ENCODE data around the gene NFIA.

The NFIA gene

DNA sequence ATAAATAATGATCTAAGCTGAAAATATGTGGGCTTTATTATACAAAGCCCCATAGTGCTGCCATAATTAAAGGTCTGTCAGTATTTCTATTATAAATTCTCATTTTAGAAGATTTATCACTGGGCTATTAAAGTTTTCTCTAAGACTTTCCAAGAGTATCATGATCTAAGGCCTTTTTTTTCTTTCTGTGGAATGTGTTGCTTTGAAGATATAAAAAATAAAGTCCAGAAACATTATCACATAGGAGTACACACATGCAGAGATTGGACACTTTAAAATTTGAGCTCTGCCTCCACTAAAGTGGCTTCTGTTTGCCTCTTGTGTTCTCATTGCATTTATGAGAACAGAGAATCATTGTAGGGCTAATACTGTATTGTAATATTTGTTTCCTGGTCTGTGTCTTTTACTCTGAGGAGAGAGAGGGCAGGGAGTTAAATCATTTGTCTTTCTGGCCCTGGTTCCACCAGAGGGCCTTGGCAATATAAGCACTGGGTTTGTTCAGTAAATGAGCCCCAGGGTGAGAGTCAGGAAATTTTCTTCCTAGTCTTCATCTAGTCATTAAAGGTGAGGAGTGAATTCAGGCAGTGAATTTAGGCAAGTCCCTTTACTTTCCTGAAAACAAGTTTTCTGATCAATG lies 70.2 kb downstream of the NFIA start:
- DNase-seq (ENCODE audit: low read depth): no peak

DNA sequence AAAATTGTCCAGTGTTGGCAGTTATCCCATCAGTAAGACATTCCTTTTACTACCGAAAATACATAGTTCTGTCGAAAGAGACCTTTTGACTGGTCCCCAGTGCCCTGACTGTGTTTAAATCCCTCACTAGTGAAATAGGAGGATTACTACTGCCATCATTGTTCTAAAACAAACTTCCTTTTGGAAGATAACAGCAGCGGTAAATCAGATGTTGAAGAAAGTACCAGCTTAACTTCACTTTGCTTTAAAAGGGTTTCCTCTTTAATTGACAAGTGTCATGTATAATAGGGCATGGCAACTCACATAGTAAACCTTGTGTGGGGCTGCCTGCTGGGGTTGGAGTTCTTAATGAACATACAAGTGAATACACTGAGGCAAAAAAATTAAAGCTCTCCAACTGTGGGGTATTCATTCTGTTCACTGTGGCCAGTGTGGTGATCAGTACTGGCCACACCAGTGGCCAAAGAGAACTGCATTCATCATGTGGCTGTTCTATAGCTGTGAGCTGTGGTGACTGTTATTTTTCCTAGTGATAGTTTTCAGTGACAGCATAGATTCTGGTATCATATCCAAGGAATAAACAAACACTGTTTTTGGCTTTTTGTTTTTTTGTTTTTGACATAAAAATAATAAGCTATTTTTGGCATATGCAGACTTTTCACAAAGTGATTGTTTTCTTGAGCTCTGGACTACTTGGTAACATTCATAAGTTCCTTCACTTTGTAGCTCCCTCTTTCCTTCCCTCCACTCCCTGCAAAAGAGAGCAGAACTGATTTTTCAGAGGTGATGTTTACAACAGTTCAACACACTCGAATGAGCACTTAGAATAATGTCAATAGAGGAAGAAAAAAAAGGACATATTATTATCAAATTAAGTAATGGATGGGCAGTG lies 74.5 kb downstream of the NFIA start:
- no peak for DNase-seq (ENCODE audit: low read depth)

DNA sequence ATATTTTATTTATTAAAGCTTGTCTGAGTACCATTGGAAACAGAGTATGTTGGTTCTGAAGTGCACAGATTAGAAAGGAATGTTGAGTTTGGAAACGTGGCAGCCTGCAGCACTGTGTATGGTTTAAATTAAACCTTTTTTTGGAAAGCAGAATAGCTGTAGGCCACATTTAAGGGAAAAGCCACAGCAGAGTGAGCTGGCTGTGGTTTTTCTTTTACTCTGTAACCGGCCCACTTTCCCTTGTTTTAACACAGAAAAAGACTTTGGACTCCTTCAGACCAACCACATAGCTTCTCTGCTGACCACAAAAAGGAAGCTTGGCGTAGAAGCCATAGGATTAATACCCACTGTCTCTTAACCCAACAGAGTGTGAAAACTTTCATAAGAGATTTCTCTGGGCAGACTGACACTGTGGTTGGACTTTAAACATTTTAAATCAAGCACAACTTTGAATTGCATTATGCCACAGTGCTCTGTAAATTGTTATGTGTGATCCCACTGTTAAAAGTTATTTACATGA lies 75.2 kb downstream of the NFIA start:
- no peak for DNase-seq (ENCODE audit: low read depth)

DNA sequence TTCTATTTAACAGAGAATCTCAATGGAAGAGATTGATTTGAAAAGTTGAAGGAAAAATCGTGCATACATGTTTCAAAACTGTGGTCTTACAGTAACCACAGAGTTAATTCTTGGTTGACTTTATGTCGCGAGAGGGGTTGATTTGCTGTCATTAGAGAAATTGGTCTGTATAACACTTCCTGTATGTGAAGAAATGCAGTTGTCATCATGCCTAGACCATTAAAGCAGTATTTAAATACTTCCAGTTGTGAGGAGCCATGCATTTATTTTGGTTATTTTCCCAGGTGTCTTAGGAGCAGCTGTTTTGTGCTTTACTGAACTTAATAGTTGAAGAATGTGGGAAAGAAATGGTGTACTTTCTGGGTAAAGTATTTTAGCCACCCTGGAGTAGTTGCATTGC lies 76.2 kb downstream of the NFIA start:
- no peak for DNase-seq (ENCODE audit: low read depth)

DNA sequence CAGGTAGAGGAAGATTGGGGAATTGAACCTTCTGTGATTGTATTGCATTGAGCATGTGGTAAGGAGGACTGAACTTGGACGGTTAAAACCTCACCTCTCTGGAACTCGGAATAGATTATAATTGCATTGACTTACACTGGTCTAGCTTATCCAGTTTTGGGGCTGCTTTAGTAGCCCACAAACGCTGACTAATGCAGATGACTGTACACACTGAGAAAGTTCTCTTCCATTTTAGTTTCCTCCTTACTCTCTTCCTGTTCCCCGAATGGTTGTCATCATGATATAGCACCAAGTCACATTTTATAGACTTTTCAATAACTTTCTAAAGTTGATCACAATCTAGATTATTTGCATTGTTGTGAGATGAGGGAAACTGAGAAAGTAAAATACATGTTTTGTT lies 78.2 kb downstream of the NFIA start:
- DNase-seq (ENCODE audit: low read depth): no peak

DNA sequence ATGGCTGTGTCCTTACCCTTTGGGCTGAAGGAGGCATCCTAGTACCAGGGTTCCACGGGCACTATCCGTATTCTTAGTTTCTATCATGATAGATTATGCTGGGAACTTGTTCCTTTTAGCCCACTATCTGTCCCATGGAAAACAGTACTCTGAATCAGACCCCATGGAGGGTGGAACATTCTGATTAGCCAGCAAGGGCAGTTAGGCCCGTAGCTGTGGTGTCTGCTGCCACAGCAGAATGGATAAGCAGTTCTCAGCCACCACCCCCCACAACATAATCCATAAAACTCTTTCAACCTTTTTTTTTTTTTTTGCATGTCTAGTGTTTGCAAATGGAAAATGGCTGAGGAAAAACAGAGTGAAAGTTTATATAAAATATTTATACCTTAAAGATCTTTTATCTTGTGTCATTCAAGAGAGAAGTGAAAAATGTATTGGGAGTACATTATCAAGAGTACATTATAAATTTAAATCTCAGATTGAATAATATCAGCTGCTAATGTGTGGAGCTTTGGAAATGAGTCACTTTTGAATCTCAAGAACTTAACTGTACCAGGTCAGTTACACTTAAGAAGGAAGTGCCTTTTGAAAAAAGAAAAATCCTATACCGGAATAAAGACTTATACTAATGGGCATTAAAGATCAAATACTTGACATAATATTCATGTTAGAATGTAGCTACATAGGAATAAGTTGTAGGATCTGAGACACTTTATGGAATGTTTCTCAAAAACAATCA lies 80.3 kb downstream of the NFIA start:
- DNase-seq (ENCODE audit: low read depth): no peak

DNA sequence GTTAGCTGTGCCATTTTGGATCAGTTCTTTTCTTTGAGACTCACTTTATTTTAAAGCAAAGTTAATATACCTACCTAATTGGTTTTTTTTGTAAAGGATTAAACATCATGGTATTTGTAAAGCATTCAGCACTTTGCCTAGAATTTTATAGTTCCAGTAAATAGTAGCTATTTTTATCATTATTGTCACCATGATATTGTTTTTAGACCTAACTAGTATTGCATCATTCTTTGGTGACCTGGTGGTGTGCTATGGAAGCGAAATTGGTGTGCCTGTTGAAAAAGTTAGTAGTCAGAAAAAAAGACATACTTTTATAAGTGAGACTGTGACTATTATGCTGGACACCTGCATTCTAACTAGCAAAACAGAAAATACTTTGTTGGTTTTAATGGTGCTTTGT lies 81.0 kb downstream of the NFIA start:
- DNase-seq (ENCODE audit: low read depth): no peak

DNA sequence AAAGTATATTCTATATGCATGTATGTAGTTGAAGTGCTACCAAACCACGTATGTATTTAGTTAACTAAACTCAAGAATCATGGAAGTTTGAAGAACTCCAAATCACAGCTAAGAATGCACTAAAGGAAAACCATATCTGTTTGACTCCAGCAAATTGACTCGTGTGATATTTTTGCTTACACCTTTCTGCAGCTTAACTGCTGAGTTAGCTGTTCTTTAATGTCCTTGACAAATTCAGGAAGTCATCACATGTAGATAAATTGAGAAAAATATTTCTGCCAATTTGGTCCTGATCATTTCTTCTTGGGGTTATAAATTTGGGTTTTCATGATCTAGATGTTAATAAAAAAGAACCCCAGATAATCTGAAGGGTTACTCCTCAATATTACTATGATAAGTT lies 83.0 kb downstream of the NFIA start:
- no peak for DNase-seq (ENCODE audit: low read depth)

DNA sequence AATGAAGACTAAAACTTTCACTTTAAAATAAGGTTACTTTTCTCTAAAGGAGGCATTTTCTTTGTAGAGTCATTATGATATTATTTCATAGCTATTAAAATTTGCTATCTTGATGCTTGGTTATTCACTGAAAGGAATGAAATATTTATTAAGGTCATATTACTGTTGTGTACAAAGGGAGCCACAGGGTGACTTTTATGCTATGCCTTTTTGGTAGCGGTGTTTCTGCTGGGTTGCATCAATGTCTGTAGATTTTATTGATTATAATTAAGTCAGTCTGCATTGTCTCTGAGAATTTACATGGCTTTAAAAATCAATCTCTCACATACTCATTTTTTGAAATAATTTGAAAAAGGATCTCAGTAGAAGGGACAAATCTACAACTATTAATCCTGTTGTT lies 84.9 kb downstream of the NFIA start:
- no peak for DNase-seq (ENCODE audit: low read depth)

DNA sequence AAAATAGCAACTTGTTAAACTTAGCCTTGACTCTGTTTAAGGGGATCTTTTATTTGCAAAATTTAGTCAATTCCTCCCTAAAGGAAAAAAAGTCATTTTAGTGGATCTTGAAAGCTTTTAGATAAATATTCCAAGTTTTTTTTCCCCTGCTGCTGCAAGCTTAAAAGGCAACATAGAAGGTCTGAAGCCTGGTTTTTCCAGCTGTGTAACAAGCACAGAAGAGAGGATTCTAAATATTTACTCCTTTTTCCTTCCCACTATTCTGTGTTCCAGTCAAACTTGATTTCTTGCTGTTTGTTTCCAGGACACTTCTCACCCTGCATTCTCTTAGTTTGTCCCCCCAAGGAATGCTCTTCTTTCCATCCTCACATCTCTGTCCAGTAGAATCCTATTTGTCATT lies 86.7 kb downstream of the NFIA start:
- no peak for DNase-seq (ENCODE audit: low read depth)

DNA sequence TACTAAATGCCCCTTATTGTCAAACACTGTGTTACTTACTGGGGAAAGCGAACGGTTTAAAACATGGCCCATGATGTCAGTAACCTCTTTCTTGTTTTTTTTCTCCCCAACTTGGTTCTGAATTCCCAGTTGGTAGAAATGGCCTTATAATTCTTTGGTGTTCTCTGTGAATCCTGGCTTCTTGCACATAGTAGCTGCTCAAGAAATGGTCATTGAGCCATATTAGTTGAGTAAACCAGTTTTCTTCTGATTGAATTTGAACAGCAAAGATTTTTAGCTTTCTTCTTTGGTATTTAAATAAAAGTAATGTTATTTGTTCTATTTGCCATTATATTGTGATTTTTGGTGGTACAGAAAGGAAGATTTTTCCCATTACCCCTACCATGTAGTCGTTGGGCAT lies 87.3 kb downstream of the NFIA start:
- no peak for DNase-seq (ENCODE audit: low read depth)

DNA sequence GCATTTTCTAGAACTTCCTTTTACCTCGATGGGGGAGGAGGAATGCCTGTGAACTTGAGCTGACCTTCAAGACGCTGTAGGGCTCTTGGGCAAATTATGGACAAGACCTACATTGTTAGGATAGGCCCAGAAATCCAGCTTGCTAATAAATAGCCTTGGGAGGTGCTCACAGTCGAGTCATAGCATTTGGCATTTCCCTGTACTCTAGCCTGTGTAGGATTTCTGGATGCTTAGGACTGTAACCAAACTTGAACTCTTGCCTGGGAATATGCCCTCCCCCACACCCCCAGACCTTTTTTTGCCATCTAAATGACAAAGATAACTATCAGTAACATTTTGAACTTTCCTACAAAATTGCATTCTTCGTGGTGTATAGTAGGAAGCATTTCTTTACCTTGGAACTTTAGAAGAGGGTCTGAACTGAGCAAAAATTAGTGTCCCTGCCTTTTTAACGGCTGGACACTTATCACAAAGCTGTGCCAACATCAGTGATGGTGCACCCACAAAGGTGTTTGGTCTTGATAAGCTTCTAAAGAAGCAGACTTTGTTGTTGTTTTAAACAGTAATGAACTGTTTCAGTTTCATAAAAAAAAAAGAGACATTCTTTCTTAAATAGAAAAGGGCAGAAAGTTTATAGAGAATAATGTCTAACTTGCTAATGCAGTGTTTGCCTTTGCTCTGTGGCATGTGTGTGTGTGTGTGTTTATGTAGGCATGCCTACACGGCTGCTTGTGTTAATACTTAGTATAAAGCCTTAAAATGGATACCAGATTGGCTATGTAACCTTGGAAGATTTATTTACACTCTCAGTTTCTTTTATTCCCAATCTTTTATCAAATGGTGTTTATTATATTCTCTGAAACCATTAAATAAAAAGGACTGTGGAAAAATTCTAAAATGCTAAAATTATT lies 88.2 kb downstream of the NFIA start:
- DNase-seq (ENCODE audit: low read depth): no peak

DNA sequence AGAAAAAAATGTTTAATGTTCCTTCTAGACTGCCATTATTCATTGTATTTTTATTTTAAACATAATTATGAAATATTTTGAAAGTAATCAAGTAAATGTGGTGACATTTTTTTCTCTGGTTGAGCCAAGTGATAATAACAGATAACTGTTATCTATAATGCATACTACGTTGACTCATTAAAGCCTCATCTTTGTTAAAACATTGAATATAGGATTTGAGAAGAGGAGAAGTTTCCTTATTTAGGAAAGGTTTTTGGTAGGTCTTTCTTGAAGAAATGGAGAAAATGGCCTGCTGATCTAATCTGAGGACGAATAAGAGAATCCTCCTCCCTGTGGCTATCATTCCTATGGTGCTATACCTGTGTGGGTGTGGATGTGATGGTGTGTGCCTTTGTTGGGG lies 89.0 kb downstream of the NFIA start:
- no peak for DNase-seq (ENCODE audit: low read depth)

DNA sequence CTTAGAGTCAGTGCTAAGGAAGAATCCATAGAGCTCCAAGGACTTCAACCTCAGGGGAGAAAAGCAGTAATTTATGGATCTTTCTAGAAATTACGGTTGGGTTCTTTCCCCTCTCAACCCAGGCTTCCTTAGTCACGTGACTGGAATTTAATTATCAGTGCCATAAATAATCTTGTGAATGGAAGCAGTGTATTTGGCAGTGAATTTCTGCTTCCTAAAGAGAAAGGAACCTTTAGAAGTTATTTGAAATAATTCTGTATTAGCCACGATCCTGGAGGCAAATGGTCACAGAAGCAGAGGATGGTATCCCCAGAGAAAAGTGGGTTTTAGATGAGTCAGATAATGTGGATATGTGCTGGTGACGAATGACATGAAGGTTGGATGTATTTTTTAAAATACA lies 89.6 kb downstream of the NFIA start:
- no peak for DNase-seq (ENCODE audit: low read depth)

DNA sequence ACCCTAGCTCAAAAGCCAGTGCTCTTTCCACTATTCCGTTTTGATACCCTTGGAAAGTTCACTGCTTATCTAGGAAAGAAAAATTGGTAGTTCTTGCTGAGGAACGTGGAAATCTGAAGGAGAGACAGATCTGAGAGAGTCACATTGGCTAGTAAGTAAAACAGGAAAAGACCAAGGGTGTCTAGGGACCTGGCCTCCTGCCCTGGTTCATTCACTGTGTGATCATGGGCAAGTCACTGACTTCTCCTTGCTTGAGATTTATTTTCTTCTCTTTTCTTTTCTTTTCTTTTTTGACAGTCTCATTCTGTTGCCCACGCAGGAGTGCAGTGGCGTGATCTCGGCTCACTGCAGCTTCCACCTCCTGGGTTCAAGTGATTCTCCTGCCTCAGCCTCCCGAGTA lies 90.8 kb downstream of the NFIA start:
- DNase-seq (ENCODE audit: low read depth): no peak

DNA sequence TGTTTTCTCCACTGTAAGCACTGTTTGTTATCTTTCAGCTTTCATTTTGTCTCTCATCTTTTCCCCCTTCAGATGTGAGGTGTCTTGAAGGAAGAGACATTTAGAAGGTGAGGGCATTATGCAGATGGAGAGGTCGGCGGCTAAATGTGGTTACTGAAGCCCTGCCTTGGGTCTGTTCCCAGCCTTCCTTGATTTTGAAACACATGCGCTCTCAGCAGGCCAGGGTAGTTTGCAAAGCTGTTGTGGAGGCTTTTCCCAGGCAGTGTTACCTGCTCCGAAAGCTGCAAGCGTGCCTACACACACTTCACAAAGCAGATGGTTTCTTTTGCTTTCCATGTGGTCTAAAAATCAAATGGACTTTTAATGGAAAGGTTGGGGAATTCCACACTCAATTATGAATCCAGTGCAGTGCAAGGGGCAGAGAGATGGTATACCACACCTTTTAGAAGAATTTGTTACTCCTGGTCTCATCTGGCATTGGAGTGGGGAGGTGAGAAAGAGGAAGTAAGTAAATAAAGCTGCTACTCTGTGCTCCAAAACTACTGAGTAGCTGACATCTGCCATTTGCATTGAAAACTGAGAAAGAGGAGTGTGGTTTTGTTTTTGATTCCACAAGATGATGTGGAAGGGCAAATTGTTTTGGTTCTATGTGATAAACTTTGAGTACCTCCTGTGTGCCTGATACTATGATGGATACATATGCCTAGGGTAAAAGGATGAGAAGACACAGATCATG lies 91.9 kb downstream of the NFIA start:
- DNase-seq (ENCODE audit: low read depth): no peak

DNA sequence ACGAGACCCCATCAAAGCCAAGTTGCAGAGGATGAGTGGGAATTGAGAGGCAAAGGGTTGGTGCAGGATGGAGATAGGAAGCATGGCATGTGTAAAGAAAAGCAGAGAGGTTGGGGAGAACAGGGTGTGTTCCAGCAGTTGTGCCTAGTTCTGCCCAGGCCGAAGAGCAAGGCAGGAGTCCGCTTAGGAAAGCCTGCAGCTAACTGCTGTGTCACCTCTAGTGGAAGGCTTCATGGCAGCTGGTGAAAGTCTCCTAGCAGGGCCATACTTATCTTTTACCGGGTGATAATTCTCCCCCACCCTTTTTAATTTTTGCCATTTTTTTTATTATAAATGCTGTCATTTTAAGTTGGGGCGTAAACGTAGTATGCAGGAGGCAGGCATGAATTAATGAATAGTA lies 93.6 kb downstream of the NFIA start:
- DNase-seq (ENCODE audit: low read depth): no peak

DNA sequence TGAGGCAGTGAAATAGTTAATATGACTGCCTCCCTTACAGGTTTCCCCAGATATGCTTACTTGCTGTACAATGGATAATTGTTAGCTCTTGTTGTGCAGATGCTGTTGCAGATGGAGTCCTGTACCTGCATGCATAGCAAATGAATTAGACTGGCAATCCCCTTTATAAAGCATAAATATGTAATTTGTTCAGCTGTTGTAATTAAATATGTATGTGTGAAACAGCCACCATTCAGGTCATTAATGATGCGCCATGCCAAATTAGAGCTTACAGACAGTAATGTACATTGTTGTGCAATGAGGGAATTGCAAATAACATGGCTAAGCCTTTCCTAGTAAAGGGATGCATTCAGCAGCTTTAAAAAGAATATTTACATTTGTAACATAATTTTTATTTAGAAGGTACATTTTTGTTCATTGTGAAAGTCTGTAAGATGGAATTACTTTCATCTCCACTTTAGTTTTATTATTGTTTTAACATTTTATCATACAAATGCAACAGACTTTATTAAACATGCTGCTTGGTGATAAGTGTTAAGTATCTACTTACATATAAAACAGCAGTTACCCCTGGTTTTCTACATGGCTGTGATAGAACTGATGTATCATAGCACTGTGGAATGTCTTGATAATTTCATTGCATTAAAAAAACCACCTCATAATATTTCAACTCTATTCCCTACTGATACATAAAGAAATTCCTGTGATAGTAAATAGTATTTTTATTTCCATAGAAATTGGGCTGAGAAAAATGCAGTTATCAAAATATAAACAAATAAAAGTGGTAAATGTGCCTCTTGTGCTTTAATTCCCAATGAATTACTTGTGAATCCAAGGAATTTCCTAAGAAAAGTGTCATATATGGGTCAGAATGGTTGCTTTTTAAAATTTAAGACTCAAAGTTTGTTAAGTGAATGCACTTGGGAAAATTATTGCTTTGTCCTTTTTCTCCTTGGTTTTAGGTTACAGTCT lies 99.0 kb downstream of the NFIA start:
- DNase-seq (ENCODE audit: low read depth): no peak

DNA sequence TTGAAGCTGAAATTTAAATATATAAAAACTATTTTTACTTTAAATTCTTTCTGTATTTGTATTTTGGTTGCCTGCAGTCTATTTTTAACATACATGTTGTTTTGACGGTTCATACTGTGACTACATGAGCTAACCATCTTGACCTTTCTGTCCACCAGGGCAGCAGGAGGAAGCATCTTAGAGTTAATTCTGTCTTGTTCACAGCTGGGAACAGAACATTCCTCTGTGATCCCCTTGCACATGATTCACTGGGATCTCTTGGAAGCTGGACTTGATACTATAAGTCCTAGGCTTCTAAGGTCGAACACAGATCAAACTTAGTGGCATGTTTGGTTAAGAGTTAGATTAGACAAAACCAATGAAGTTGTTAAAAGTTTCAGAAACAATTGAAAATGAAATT lies 99.7 kb downstream of the NFIA start:
- DNase-seq (ENCODE audit: low read depth): no peak

DNA sequence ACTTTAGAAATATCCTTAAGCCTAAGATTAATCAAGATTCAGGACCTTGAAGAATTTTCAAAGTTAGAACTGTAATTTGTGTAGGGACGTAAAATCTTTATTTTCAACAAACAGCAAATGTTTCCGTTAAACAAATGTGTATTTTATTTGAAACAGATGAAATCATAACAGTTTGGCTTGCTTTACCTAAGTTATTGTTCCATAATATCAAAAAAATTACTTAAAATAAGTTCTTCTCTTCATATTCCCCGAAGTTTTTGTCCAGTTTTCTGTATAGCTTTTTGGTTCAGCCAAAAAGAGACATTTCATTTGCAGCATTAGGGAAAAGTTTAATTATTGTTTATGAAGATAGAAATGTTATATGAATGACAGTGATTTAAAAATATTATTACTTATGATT lies 100.1 kb downstream of the NFIA start:
- DNase-seq (ENCODE audit: low read depth): no peak

Measured in activated gamma-delta T cell treated with anti-CD3 and anti-CD28 coated beads, Interleukin-2, amount 50 U/mL, for 16 hours (primary cell).